PC-3 (cell line): ENCODE results near the gene TANK.
"Not testable (repeated sequence)": the region's sequence is repeated elsewhere in the genome, so short reads cannot be mapped to it uniquely, and the experiment has no call there.

ENCODE experiments used
- CTCF ChIP-seq: fragments of 300-600 bp; sonication (generic); conservative IDR thresholded peaks from 2 replicates; pipeline ENCODE4 v1.5.1; 2017; ENCODE audit warnings: antibody characterized with exemption, low read depth, mild to moderate bottlenecking, low read length
- EZH2 ChIP-seq: fragments of 300-600 bp; sonication (generic); IDR thresholded peaks from one replicate; pipeline ENCODE4 v1.6.1; 2017; ENCODE audit warnings: antibody characterized with exemption, mild to moderate bottlenecking, low read length; ENCODE audit not compliant: unreplicated experiment
- EZH2phosphoT487 ChIP-seq: fragments of 300-600 bp; sonication (generic); IDR thresholded peaks from 2 replicates; pipeline ENCODE4 v1.6.1; 2018; ENCODE audit warnings: mild to moderate bottlenecking, antibody characterized with exemption, low read length, borderline replicate concordance

GRCh38 chr2:161280906-161281323, 120.7 kb downstream of the TANK start:
- peak; percentile 54 for TF ChIP-seq CTCF
- TF ChIP-seq EZH2phosphoT487, EZH2: not testable (repeated sequence)
